ENCODE results near the gene IRF8. TPM values are rescaled to one million over a fixed set of nuclear protein-coding genes. Genes with fewer than 3 reads are reported as not detected.
"Not testable (repeated sequence)": the region's sequence is repeated elsewhere in the genome, so short reads cannot be mapped to it uniquely, and the experiment has no call there.

The IRF8 gene
- total RNA-seq, 5 donors from 2014 or later (not counting 1 experiment from before 2014, with no cell fraction given), result 7.7 to 17.0 (median 10.3) TPM

- CTCF ChIA-PET, result no interaction called here
- H3K4me1 ChIP-seq (ENCODE audit: control insufficient read depth in 1 of 2, extremely low read depth in 1 of 2, insufficient read depth in 2 of 2, low read length in 2 of 2), result peaks cover 3 to 36% of the 10 kb centered on the region in 2 experiments
- H3K9me3 ChIP-seq, result no peaks in the 10 kb centered on the region
- Mint-ChIP-seq H3K4me3 (peak overlapping the region; percentile 69 to 85 (median 85)), H3K27ac (peak overlapping the region; percentile 12 to 72), H3K36me3 (peaks cover 10% of the 10 kb centered on the region), H3K4me1 (peaks cover 46 to 61% (median 51%) of the 10 kb centered on the region in 3 donors), H3K27me3 (peaks cover 5 to 19% of the 10 kb centered on the region in 2 donors), H3K9me3 (no peaks in the 10 kb centered on the region)
- no peak for ATAC-seq (replicated peaks in 1 of 4)
- H3K27me3 ChIP-seq (replicated peaks in 1 of 2; ENCODE audit: control insufficient read depth in 2 of 2, extremely low read depth in 1 of 2, insufficient read depth in 2 of 2, low read length in 1 of 2), result peaks cover 2 to 19% of the 10 kb centered on the region in 2 experiments
- POLR2A ChIA-PET, result no interaction called here
- no peak overlapping the region for H3K27ac ChIP-seq (ENCODE audit: low read length)
- 40% methylated on average over 1 of the region's 6 CpGs for WGBS (ENCODE audit: insufficient coverage)
- no peaks in the 10 kb centered on the region for H3K36me3 ChIP-seq (ENCODE audit: control insufficient read depth in 2 of 2, extremely low read depth in 1 of 2, insufficient read depth in 1 of 2, low read length in 1 of 2)
- DNase-seq, result peak in 1 of 35 experiments; percentile 17
- peak overlapping the region; percentile 7 to 28 for H3K4me3 ChIP-seq (ENCODE audit: control insufficient read depth in 1 of 2, extremely low read depth in 1 of 2, low read length in 1 of 2)
Observed at GRCh38 chr16:85903559-85903958, 4.6 kb downstream of the IRF8 start.

- H3K27ac ChIP-seq (ENCODE audit: low read length), result no peak overlapping the region
- no peak for DNase-seq
- H3K9me3 ChIP-seq, result no peaks in the 10 kb centered on the region
- Mint-ChIP-seq H3K27ac (no peak overlapping the region), H3K4me1 (peaks cover 41 to 55% (median 41%) of the 10 kb centered on the region in 3 donors), H3K36me3 (peaks cover 14% of the 10 kb centered on the region), H3K27me3 (peaks cover 5 to 10% of the 10 kb centered on the region in 2 donors), H3K4me3 (peak overlapping the region in 1 of 3 donors; percentile 17), H3K9me3 (no peaks in the 10 kb centered on the region)
- no peaks in the 10 kb centered on the region for H3K36me3 ChIP-seq (ENCODE audit: control insufficient read depth in 2 of 2, extremely low read depth in 1 of 2, insufficient read depth in 1 of 2, low read length in 1 of 2)
- POLR2A ChIA-PET, result no interaction called here
- no peak overlapping the region for H3K4me3 ChIP-seq (ENCODE audit: control insufficient read depth in 1 of 2, extremely low read depth in 1 of 2, low read length in 1 of 2)
- WGBS (ENCODE audit: insufficient coverage), result 100% methylated on average over 8 of the region's 20 CpGs
- CTCF ChIA-PET, result interaction anchor here in 1 of 2 donors (0.8 kb wide), 1 partner anchor 84 kb away, joined by 3 read pairs; no protein-coding TSS in a partner anchor
- H3K4me1 ChIP-seq (ENCODE audit: control insufficient read depth in 1 of 2, extremely low read depth in 1 of 2, insufficient read depth in 2 of 2, low read length in 2 of 2), result peaks cover 3 to 24% of the 10 kb centered on the region in 2 experiments
- ATAC-seq (replicated peaks in 1 of 4), result no peak
- H3K27me3 ChIP-seq (replicated peaks in 1 of 2; ENCODE audit: control insufficient read depth in 2 of 2, extremely low read depth in 1 of 2, insufficient read depth in 2 of 2, low read length in 1 of 2), result peaks cover 0 to 6% of the 10 kb centered on the region in 2 experiments
Observed at GRCh38 chr16:85905110-85906095, 6.4 kb downstream of the IRF8 start.

GRCh38 chr16:85906349-85906748 is 7.4 kb downstream of the IRF8 start:
- CTCF ChIA-PET, result interaction anchor here in 1 of 2 donors (0.8 kb wide), 1 partner anchor 85 kb away, joined by 3 read pairs; no protein-coding TSS in a partner anchor
- H3K27ac Mint-ChIP-seq, result peak overlapping the region in 1 of 2 donors; percentile 23

GRCh38 chr16:85907231-85907630 is 8.3 kb downstream of the IRF8 start:
- POLR2A ChIA-PET, result interaction anchor here in 1 of 2 donors (0.6 kb wide), 1 partner anchor 1656 kb away, joined by 9 read pairs; no protein-coding TSS in a partner anchor
- DNase-seq; H3K36me3 ChIP-seq (ENCODE audit: control insufficient read depth in 2 of 2, extremely low read depth in 1 of 2, insufficient read depth in 1 of 2, low read length in 1 of 2); H3K9me3 Mint-ChIP-seq; CTCF ChIA-PET; H3K9me3 ChIP-seq; H3K27ac ChIP-seq (ENCODE audit: low read length); ATAC-seq (replicated peaks in 1 of 4); H3K27me3 ChIP-seq (replicated peaks in 1 of 2; ENCODE audit: control insufficient read depth in 2 of 2, extremely low read depth in 1 of 2, insufficient read depth in 2 of 2, low read length in 1 of 2); H3K27me3 Mint-ChIP-seq; H3K4me3 Mint-ChIP-seq; H3K27ac Mint-ChIP-seq; H3K4me3 ChIP-seq (ENCODE audit: control insufficient read depth in 1 of 2, extremely low read depth in 1 of 2, low read length in 1 of 2): not testable (repeated sequence)
- peaks cover 29 to 47% (median 34%) of the 10 kb centered on the region in 3 donors for H3K4me1 Mint-ChIP-seq
- H3K36me3 Mint-ChIP-seq, result peaks cover 14% of the 10 kb centered on the region
- H3K4me1 ChIP-seq (ENCODE audit: control insufficient read depth in 1 of 2, extremely low read depth in 1 of 2, insufficient read depth in 2 of 2, low read length in 2 of 2), result peaks cover 3 to 20% of the 10 kb centered on the region in 2 experiments
- WGBS (ENCODE audit: insufficient coverage), result no CpG with 5 or more reads among the region's 9 CpGs

More at GRCh38 chr16:85906349-85906748, 7.4 kb downstream of the IRF8 start:
- POLR2A ChIA-PET, result no interaction called here
- peaks cover 3 to 24% of the 10 kb centered on the region in 2 experiments for H3K4me1 ChIP-seq (ENCODE audit: control insufficient read depth in 1 of 2, extremely low read depth in 1 of 2, insufficient read depth in 2 of 2, low read length in 2 of 2)
- no peaks in the 10 kb centered on the region for H3K36me3 ChIP-seq (ENCODE audit: control insufficient read depth in 2 of 2, extremely low read depth in 1 of 2, insufficient read depth in 1 of 2, low read length in 1 of 2)
- H3K27me3 Mint-ChIP-seq, result peaks cover 5 to 8% of the 10 kb centered on the region in 2 donors
- H3K9me3 Mint-ChIP-seq, result no peaks in the 10 kb centered on the region
- H3K36me3 Mint-ChIP-seq, result peaks cover 14% of the 10 kb centered on the region
- H3K27me3 ChIP-seq (replicated peaks in 1 of 2; ENCODE audit: control insufficient read depth in 2 of 2, extremely low read depth in 1 of 2, insufficient read depth in 2 of 2, low read length in 1 of 2), result peaks cover 0 to 3% of the 10 kb centered on the region in 2 experiments
- DNase-seq (no peak), ATAC-seq (replicated peaks in 1 of 4) (no peak)
- no peaks in the 10 kb centered on the region for H3K9me3 ChIP-seq
- no peak overlapping the region for H3K4me3 Mint-ChIP-seq
- no peak overlapping the region for H3K4me3 ChIP-seq (ENCODE audit: control insufficient read depth in 1 of 2, extremely low read depth in 1 of 2, low read length in 1 of 2)
- 95% methylated on average over 13 of the region's 13 CpGs for WGBS (ENCODE audit: insufficient coverage)
- H3K4me1 Mint-ChIP-seq, result peaks cover 36 to 54% (median 41%) of the 10 kb centered on the region in 3 donors
- no peak overlapping the region for H3K27ac ChIP-seq (ENCODE audit: low read length)

GRCh38 chr16:85908444-85908843 is 9.5 kb downstream of the IRF8 start:
- DNase-seq (no peak), ATAC-seq (replicated peaks in 1 of 4) (no peak)
- no peak overlapping the region for H3K27ac ChIP-seq (ENCODE audit: low read length)
- H3K4me1 ChIP-seq (ENCODE audit: control insufficient read depth in 1 of 2, extremely low read depth in 1 of 2, insufficient read depth in 2 of 2, low read length in 2 of 2), result peaks cover 0 to 8% of the 10 kb centered on the region in 2 experiments
- ChIA-PET CTCF (no interaction called here), POLR2A (no interaction called here)
- peaks cover 0 to 2% of the 10 kb centered on the region in 2 donors for H3K36me3 ChIP-seq (ENCODE audit: control insufficient read depth in 2 of 2, extremely low read depth in 1 of 2, insufficient read depth in 1 of 2, low read length in 1 of 2)
- WGBS (ENCODE audit: insufficient coverage), result 30% methylated on average over 2 of the region's 3 CpGs
- no peaks in the 10 kb centered on the region for H3K9me3 Mint-ChIP-seq
- no peaks in the 10 kb centered on the region for H3K27me3 Mint-ChIP-seq
- H3K27me3 ChIP-seq (replicated peaks in 1 of 2; ENCODE audit: control insufficient read depth in 2 of 2, extremely low read depth in 1 of 2, insufficient read depth in 2 of 2, low read length in 1 of 2), result no peaks in the 10 kb centered on the region
- no peak overlapping the region for H3K4me3 Mint-ChIP-seq
- H3K36me3 Mint-ChIP-seq, result peaks cover 14% of the 10 kb centered on the region
- H3K9me3 ChIP-seq, result no peaks in the 10 kb centered on the region
- H3K4me3 ChIP-seq (ENCODE audit: control insufficient read depth in 1 of 2, extremely low read depth in 1 of 2, low read length in 1 of 2), result no peak overlapping the region
- peaks cover 17 to 35% (median 22%) of the 10 kb centered on the region in 3 donors for H3K4me1 Mint-ChIP-seq
- H3K27ac Mint-ChIP-seq, result peak overlapping the region; percentile 35 to 47

GRCh38 chr16:85908889-85909589 is 10.1 kb downstream of the IRF8 start:
- Mint-ChIP-seq H3K27ac (peak overlapping the region; percentile 35 to 47), H3K4me1 (peaks cover 11 to 29% (median 16%) of the 10 kb centered on the region in 3 donors), H3K4me3 (no peak overlapping the region), H3K9me3 (no peaks in the 10 kb centered on the region), H3K27me3 (no peaks in the 10 kb centered on the region), H3K36me3 (peaks cover 14% of the 10 kb centered on the region)
- no peak for ATAC-seq (replicated peaks in 1 of 4)
- WGBS (ENCODE audit: insufficient coverage), result 78% methylated on average over 10 of the region's 10 CpGs
- DNase-seq, result no peak
- H3K4me1 ChIP-seq (ENCODE audit: control insufficient read depth in 1 of 2, extremely low read depth in 1 of 2, insufficient read depth in 2 of 2, low read length in 2 of 2), result peaks cover 0 to 2% of the 10 kb centered on the region in 2 experiments
- H3K9me3 ChIP-seq, result no peaks in the 10 kb centered on the region
- no peak overlapping the region for H3K27ac ChIP-seq (ENCODE audit: low read length)
- no peaks in the 10 kb centered on the region for H3K27me3 ChIP-seq (replicated peaks in 1 of 2; ENCODE audit: control insufficient read depth in 2 of 2, extremely low read depth in 1 of 2, insufficient read depth in 2 of 2, low read length in 1 of 2)
- H3K36me3 ChIP-seq (ENCODE audit: control insufficient read depth in 2 of 2, extremely low read depth in 1 of 2, insufficient read depth in 1 of 2, low read length in 1 of 2), result peaks cover 0 to 2% of the 10 kb centered on the region in 2 donors
- ChIA-PET POLR2A (no interaction called here), CTCF (no interaction called here)
- H3K4me3 ChIP-seq (ENCODE audit: control insufficient read depth in 1 of 2, extremely low read depth in 1 of 2, low read length in 1 of 2), result no peak overlapping the region

Data from T-cell (primary cell).